ENCODE data around the gene CRACR2A. TPM values are rescaled to one million over a fixed set of nuclear protein-coding genes. Genes with fewer than 3 reads are reported as not detected.

CRACR2A gene
- total RNA-seq, 1 donor = 16.3 TPM

DNA sequence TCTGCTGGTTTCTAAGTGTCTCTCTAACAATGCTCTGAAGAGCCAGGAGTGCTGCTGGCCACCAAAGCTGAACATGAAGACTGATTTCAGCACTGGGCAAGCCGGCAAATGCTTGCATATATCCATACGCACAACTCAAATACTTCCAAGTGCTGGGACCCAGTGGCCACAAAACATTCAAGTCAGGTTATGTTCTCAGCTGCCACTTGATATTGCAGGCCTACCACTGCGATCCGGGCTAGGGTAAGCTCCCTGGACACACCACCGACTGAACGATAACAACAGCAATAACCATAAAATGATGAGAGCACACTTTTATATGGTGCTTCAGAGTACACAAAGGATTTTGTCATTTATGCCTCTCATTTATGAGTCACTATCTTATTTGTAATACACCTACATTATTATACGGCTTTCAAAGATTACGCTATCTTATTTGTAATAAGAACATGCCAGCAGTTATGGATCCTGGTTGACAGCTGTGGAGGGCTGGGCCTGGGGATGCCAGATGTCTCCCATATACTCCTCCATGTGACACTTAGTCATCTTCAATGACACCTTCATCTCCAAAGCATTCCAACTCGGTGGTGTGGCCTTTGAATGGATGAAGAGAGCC lies 35.5 kb downstream of the CRACR2A start:
- Histone ChIP-seq H3K27me3 (ENCODE audit: insufficient read depth, low read length) (no peaks in the 10 kb centered on the region), H3K4me2 (ENCODE audit: insufficient read depth, low read length) (no peak overlapping the region), H3K9me3 (ENCODE audit: low read depth, low read length) (no peaks in the 10 kb centered on the region), H2AFZ (ENCODE audit: low read length) (no peak overlapping the region), H3K79me2 (ENCODE audit: insufficient read depth, low read length) (no peaks in the 10 kb centered on the region), H4K20me1 (ENCODE audit: insufficient read depth, low read length) (peaks cover 5% of the 10 kb centered on the region), H3K27ac (ENCODE audit: low read depth, low read length) (no peak overlapping the region), H3K4me3 (ENCODE audit: insufficient read depth, low read length) (no peak overlapping the region), H3K36me3 (ENCODE audit: insufficient read depth, low read length) (no peaks in the 10 kb centered on the region), H3K4me1 (ENCODE audit: insufficient read depth, low read length) (no peaks in the 10 kb centered on the region)
- TF ChIP-seq, protein P1, sequence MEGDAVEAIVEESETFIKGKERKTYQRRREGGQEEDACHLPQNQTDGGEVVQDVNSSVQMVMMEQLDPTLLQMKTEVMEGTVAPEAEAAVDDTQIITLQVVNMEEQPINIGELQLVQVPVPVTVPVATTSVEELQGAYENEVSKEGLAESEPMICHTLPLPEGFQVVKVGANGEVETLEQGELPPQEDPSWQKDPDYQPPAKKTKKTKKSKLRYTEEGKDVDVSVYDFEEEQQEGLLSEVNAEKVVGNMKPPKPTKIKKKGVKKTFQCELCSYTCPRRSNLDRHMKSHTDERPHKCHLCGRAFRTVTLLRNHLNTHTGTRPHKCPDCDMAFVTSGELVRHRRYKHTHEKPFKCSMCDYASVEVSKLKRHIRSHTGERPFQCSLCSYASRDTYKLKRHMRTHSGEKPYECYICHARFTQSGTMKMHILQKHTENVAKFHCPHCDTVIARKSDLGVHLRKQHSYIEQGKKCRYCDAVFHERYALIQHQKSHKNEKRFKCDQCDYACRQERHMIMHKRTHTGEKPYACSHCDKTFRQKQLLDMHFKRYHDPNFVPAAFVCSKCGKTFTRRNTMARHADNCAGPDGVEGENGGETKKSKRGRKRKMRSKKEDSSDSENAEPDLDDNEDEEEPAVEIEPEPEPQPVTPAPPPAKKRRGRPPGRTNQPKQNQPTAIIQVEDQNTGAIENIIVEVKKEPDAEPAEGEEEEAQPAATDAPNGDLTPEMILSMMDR (IDR thresholded peaks at IDR 0.05; ENCODE audit: extremely low read depth, low read depth, low read length) = no peak
- no peak for DNase-seq (ENCODE audit: insufficient read length, low spot score, missing footprints)

DNA sequence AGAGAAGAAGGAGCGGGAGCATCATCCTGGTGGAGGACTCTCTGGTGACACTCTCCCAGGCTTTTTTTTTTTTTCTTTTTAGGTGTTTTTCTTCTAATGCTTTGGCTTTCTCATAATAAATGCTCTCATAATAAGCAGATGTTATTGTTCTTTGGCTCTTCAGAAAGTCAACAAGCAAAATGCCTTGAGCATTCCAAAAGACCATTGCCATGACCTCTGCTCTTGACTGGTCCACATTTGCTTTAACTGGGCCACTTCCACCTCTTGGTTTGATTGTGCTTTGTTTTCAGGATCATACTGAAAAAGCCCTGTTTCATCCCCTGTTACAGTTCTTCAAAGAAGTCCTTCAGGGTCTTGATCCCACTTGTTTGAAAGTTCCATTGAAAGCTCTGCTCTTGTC lies 36.9 kb downstream of the CRACR2A start:
- TF ChIP-seq, protein P1 (IDR thresholded peaks at IDR 0.05; ENCODE audit: extremely low read depth, low read depth, low read length) = no peak
- no peak overlapping the region for H3K4me3 ChIP-seq (ENCODE audit: insufficient read depth, low read length)

DNA sequence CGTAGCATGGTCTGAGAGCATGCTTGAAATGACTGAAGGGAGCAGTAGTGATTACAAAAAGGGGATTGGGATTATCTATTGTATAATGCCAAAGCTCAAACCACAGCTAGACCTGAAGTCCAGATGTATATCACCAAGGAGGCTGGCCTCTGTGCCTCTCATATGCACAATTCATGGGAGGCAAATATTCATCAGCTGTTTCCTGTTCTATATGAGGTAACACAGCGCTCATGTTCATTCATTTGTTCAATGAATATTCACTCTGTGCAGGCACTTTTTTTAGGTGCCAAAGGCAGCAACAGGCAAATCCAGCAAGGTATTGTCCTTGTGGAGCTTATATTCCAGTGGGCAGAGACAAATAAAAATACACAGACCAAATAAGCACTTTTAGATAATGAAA lies 39.0 kb downstream of the CRACR2A start:
- DNase-seq (ENCODE audit: insufficient read length, low spot score, missing footprints) = no peak
- Histone ChIP-seq H3K4me1 (ENCODE audit: insufficient read depth, low read length) (no peaks in the 10 kb centered on the region), H4K20me1 (ENCODE audit: insufficient read depth, low read length) (peaks cover 4% of the 10 kb centered on the region), H3K36me3 (ENCODE audit: insufficient read depth, low read length) (no peaks in the 10 kb centered on the region), H3K9me3 (ENCODE audit: low read depth, low read length) (no peaks in the 10 kb centered on the region), H3K79me2 (ENCODE audit: insufficient read depth, low read length) (no peaks in the 10 kb centered on the region), H2AFZ (ENCODE audit: low read length) (no peak overlapping the region), H3K4me3 (ENCODE audit: insufficient read depth, low read length) (no peak overlapping the region), H3K4me2 (ENCODE audit: insufficient read depth, low read length) (no peak overlapping the region), H3K27ac (ENCODE audit: low read depth, low read length) (no peak overlapping the region), H3K27me3 (ENCODE audit: insufficient read depth, low read length) (no peaks in the 10 kb centered on the region)
- TF ChIP-seq, protein P1 (IDR thresholded peaks at IDR 0.05; ENCODE audit: extremely low read depth, low read depth, low read length) = no peak

More for the DNA sequence above, 36.9 kb downstream of the CRACR2A start:
- Histone ChIP-seq H3K36me3 (ENCODE audit: insufficient read depth, low read length) (no peaks in the 10 kb centered on the region), H3K4me1 (ENCODE audit: insufficient read depth, low read length) (no peaks in the 10 kb centered on the region), H3K79me2 (ENCODE audit: insufficient read depth, low read length) (no peaks in the 10 kb centered on the region), H4K20me1 (ENCODE audit: insufficient read depth, low read length) (peaks cover 7% of the 10 kb centered on the region), H3K4me2 (ENCODE audit: insufficient read depth, low read length) (no peak overlapping the region), H3K27me3 (ENCODE audit: insufficient read depth, low read length) (no peaks in the 10 kb centered on the region), H2AFZ (ENCODE audit: low read length) (no peak overlapping the region), H3K27ac (ENCODE audit: low read depth, low read length) (no peak overlapping the region), H3K9me3 (ENCODE audit: low read depth, low read length) (no peaks in the 10 kb centered on the region)
- DNase-seq (ENCODE audit: insufficient read length, low spot score, missing footprints) = no peak

DNA sequence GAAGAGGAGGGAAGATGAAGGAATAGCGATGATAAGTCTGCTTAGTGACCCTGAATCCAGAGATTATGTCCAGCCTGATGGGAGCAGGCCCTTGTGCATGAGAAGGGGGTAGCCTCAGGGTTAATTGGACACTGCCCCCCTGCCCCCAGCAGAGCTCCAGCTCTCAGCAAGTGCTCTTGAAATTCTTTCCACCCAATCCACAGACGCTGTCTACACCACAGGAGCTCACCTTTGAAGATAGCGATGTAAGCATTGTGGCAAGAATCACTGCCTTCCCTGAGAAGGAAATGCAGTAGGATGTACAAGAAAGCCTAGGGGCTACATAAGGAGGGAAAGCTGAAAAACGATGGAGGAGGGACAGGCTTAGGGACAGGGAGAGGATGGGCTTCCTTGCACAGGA lies 39.4 kb downstream of the CRACR2A start:
- Histone ChIP-seq H3K9me3 (ENCODE audit: low read depth, low read length) (no peaks in the 10 kb centered on the region), H3K27me3 (ENCODE audit: insufficient read depth, low read length) (no peaks in the 10 kb centered on the region), H3K36me3 (ENCODE audit: insufficient read depth, low read length) (no peaks in the 10 kb centered on the region), H2AFZ (ENCODE audit: low read length) (no peak overlapping the region), H4K20me1 (ENCODE audit: insufficient read depth, low read length) (peaks cover 4% of the 10 kb centered on the region), H3K4me2 (ENCODE audit: insufficient read depth, low read length) (no peak overlapping the region), H3K79me2 (ENCODE audit: insufficient read depth, low read length) (no peaks in the 10 kb centered on the region), H3K4me3 (ENCODE audit: insufficient read depth, low read length) (no peak overlapping the region), H3K27ac (ENCODE audit: low read depth, low read length) (no peak overlapping the region), H3K4me1 (ENCODE audit: insufficient read depth, low read length) (no peaks in the 10 kb centered on the region)
- TF ChIP-seq, protein P1 (IDR thresholded peaks at IDR 0.05; ENCODE audit: extremely low read depth, low read depth, low read length) = no peak
- DNase-seq (ENCODE audit: insufficient read length, low spot score, missing footprints) = no peak
